ENCODE data around the gene HTT.

HTT gene

GRCh38 chr4:3248811-3249661 lies 174.6 kb downstream of the HTT start, which contains the start of gene MSANTD1:
Gene MSANTD1 (plus strand): TSS chr4:3249159. CDS start chr4:3249223, 64 bp downstream.
- DNase-seq (ENCODE audit: low read depth, low spot score) = no peak

- DNase-seq (ENCODE audit: low read depth, low spot score) = no peak
Measured at GRCh38 chr4:3249711-3250437, 175.4 kb downstream of the HTT start.

GRCh38 chr4:3250438-3250955 lies 176.0 kb downstream of the HTT start:
- DNase-seq (ENCODE audit: low read depth, low spot score) = no peak

- DNase-seq (ENCODE audit: low read depth, low spot score) = no peak
Measured at GRCh38 chr4:3250956-3251690, 176.6 kb downstream of the HTT start.

GRCh38 chr4:3251691-3252479 lies 177.4 kb downstream of the HTT start:
- no peak for DNase-seq (ENCODE audit: low read depth, low spot score)

- no peak for DNase-seq (ENCODE audit: low read depth, low spot score)
Measured at GRCh38 chr4:3252480-3252828, 178.0 kb downstream of the HTT start.

- DNase-seq (ENCODE audit: low read depth, low spot score) = no peak
Measured at GRCh38 chr4:3252831-3253641, 178.6 kb downstream of the HTT start.

GRCh38 chr4:3253808-3254207 lies 179.3 kb downstream of the HTT start:
- DNase-seq (ENCODE audit: low read depth, low spot score) = no peak

- DNase-seq (ENCODE audit: low read depth, low spot score) = no peak
Measured at GRCh38 chr4:3254302-3255131, 180.0 kb downstream of the HTT start.

GRCh38 chr4:3255611-3256186 lies 181.2 kb downstream of the HTT start:
- DNase-seq (ENCODE audit: low read depth, low spot score) = no peak

- no peak for DNase-seq (ENCODE audit: low read depth, low spot score)
Measured at GRCh38 chr4:3256230-3257102, 182.0 kb downstream of the HTT start.

- DNase-seq (ENCODE audit: low read depth, low spot score) = no peak
Measured at GRCh38 chr4:3257103-3257555, 182.6 kb downstream of the HTT start.

- no peak for DNase-seq (ENCODE audit: low read depth, low spot score)
Measured at GRCh38 chr4:3257556-3258482, 183.3 kb downstream of the HTT start.

GRCh38 chr4:3261411-3262207 lies 187.1 kb downstream of the HTT start:
- DNase-seq (ENCODE audit: low read depth, low spot score) = no peak

- DNase-seq (ENCODE audit: low read depth, low spot score) = no peak
Measured at GRCh38 chr4:3262208-3263052, 187.9 kb downstream of the HTT start.

Data from smooth muscle cell of the brain vasculature (primary cell).